Measurements from ENCODE around the gene TNFAIP3. TPM values are rescaled to one million over a fixed set of nuclear protein-coding genes. Genes with fewer than 3 reads are reported as not detected.

Gene TNFAIP3
- total and polyA plus RNA-seq, 2 donors (not counting 1 experiment from before 2014, with no cell fraction given): 86.2 to 92.0 TPM

DNA sequence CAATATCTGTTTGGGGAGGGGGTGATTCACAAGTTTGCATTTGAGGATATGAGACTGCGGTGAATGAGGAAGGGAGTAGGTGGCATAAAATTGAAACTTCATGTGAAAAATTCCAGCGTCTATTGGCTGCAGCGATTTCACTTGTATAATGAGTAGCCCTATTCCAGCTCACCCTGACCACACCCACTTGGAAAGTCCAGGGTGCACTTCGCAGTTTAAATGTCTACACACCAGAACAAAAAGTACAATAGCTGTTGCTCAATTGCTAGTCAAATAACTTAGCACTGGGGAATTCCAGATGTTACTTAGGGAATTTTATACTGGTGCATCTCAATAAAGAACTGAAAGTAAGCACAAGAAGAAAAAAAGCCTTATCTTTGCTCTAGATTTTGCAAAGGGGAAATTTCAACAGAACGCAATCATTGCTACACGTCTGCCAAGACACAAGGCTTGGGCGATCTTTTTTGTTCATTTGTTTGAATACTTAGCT lies 6.3 kb downstream of the TNFAIP3 start:
- peaks cover 0 to 51% of the 10 kb centered on the region in 2 experiments for H3K36me3 ChIP-seq (replicated peaks in 1 of 2; ENCODE audit: control extremely low read depth in 1 of 2, control insufficient read depth in 1 of 2, extremely low read depth in 1 of 2, insufficient read depth in 2 of 2, low read length in 1 of 2)
- CTCF ChIA-PET: interaction anchor here (1.1 to 13.4 kb wide), 4 partner anchors 8 to 72 kb away, joined by 3 to 199 read pairs (median 3); no protein-coding TSS in a partner anchor

More for the DNA sequence above, 6.3 kb downstream of the TNFAIP3 start:
- intact Hi-C loops (cut with micrococcal nuclease): loop anchor here (5.0 kb wide), 2 partner anchors 126 to 529 kb away; partner anchors contain the start of gene HEBP2
- POLR2A ChIA-PET: interaction anchor here (0.6 kb wide), 1 partner anchor 12 kb away, joined by 5 read pairs; no protein-coding TSS in a partner anchor
- no peak for TF ChIP-seq EZH2 (IDR thresholded peaks at IDR 0.05; ENCODE audit: borderline replicate concordance, insufficient read depth, low read depth, low read length, poor library complexity, severe bottlenecking)
- TF ChIP-seq, protein P1, sequence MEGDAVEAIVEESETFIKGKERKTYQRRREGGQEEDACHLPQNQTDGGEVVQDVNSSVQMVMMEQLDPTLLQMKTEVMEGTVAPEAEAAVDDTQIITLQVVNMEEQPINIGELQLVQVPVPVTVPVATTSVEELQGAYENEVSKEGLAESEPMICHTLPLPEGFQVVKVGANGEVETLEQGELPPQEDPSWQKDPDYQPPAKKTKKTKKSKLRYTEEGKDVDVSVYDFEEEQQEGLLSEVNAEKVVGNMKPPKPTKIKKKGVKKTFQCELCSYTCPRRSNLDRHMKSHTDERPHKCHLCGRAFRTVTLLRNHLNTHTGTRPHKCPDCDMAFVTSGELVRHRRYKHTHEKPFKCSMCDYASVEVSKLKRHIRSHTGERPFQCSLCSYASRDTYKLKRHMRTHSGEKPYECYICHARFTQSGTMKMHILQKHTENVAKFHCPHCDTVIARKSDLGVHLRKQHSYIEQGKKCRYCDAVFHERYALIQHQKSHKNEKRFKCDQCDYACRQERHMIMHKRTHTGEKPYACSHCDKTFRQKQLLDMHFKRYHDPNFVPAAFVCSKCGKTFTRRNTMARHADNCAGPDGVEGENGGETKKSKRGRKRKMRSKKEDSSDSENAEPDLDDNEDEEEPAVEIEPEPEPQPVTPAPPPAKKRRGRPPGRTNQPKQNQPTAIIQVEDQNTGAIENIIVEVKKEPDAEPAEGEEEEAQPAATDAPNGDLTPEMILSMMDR (IDR thresholded peaks at IDR 0.05): no peak
- ATAC-seq (ENCODE audit: low read depth) (peak; percentile 70), DNase-seq (peak; percentile 91)
- H3K27ac ChIP-seq (ENCODE audit: low read length in 2 of 2): peak overlapping the region; percentile 51 to 96
- Mint-ChIP-seq H3K4me3 (peak overlapping the region; percentile 94), H3K27ac (peak overlapping the region; percentile 80), H3K4me1 (peaks cover 70% of the 10 kb centered on the region), H3K9me3 (ENCODE audit: insufficient read depth) (no peaks in the 10 kb centered on the region), H3K27me3 (no peaks in the 10 kb centered on the region)
- peak overlapping the region in 2 of 5 experiments; percentile 4 to 17 for H3K4me3 ChIP-seq (ENCODE audit: control extremely low read depth in 1 of 5, extremely low read depth in 1 of 5, insufficient read depth in 1 of 5, low read depth in 2 of 5, low read length in 4 of 5)
- WGBS (ENCODE audit: insufficient coverage): 0% methylated on average over 2 of the region's 7 CpGs
- H4K20me1 ChIP-seq (ENCODE audit: control insufficient read depth, insufficient read depth, low read length, poor library complexity, severe bottlenecking): peaks cover 41% of the 10 kb centered on the region
- no peaks in the 10 kb centered on the region for H3K9me3 ChIP-seq (ENCODE audit: control extremely low read depth in 1 of 3, control insufficient read depth in 2 of 3, insufficient read depth in 1 of 3, low read length in 2 of 3)
- H2AFZ ChIP-seq (ENCODE audit: insufficient read depth, low read depth, low read length, poor library complexity, severe bottlenecking): no peak overlapping the region
- no peaks in the 10 kb centered on the region for H3K27me3 ChIP-seq (replicated peaks in 1 of 4; ENCODE audit: control extremely low read depth in 1 of 4, control insufficient read depth in 3 of 4, insufficient read depth in 4 of 4, low read length in 3 of 4)
- peak overlapping the region; percentile 25 for H3K9ac ChIP-seq (ENCODE audit: low read length)
- peaks cover 95% of the 10 kb centered on the region for H3K79me2 ChIP-seq (ENCODE audit: control insufficient read depth, insufficient read depth, low read length)
- H3K4me2 ChIP-seq (replicated peaks; ENCODE audit: low read depth, low read length, poor library complexity, severe bottlenecking): peak overlapping the region; percentile 75
- H3K4me1 ChIP-seq (ENCODE audit: control insufficient read depth in 2 of 2, insufficient read depth in 2 of 2, low read length in 2 of 2): peaks cover 58 to 64% of the 10 kb centered on the region in 2 donors
